Activated CD4-positive, alpha-beta T cell treated with anti-CD3 and anti-CD28 coated beads, Interleukin-2, amount 50 U/mL, for 4 hours (primary cell): Measurements from ENCODE around the gene CDKL1.
"Not testable (repeated sequence)": the region's sequence is repeated elsewhere in the genome, so short reads cannot be mapped to it uniquely, and the experiment has no call there.

Experiments used
- DNase-seq, 2 experiments: peaks; one replicate each; pipeline ENCODE4 v3.0.0-alpha.2; 2020

Gene CDKL1

GRCh38 chr14:50321009-50321660, 75.5 kb downstream of the CDKL1 start:
- DNase-seq = peak; percentile 48 to 57

GRCh38 chr14:50320283-50320682, 76.4 kb downstream of the CDKL1 start:
- no peak for DNase-seq

GRCh38 chr14:50319721-50320120, 77.0 kb downstream of the CDKL1 start:
- no peak for DNase-seq

GRCh38 chr14:50319293-50319692, 77.4 kb downstream of the CDKL1 start:
- DNase-seq = no peak

GRCh38 chr14:50318031-50318626, 78.6 kb downstream of the CDKL1 start:
- DNase-seq = no peak

GRCh38 chr14:50314098-50314497, 82.6 kb downstream of the CDKL1 start:
- DNase-seq = not testable (repeated sequence)

GRCh38 chr14:50312734-50313054, 84.0 kb downstream of the CDKL1 start:
- DNase-seq = no peak

GRCh38 chr14:50311972-50312733, 84.5 kb downstream of the CDKL1 start, which contains the start of the genes DMAC2L and L2HGDH:
Gene DMAC2L, plus strand, starts transcription at chr14:50312324. Its CDS starts 9,164 bp downstream, at chr14:50321488.
Gene L2HGDH, minus strand, starts transcription at chr14:50312229. Its CDS starts 79 bp downstream, at chr14:50312150.
- DNase-seq = peak; percentile 78

- DNase-seq = no peak
Measured at GRCh38 chr14:50311337-50311971, 85.2 kb downstream of the CDKL1 start.

GRCh38 chr14:50310445-50310844, 86.2 kb downstream of the CDKL1 start:
- no peak for DNase-seq

GRCh38 chr14:50308363-50308915, 88.2 kb downstream of the CDKL1 start:
- no peak for DNase-seq

- no peak for DNase-seq
Measured at GRCh38 chr14:50303744-50304471, 92.8 kb downstream of the CDKL1 start.

GRCh38 chr14:50301914-50302313, 94.8 kb downstream of the CDKL1 start:
- DNase-seq = no peak

- DNase-seq = no peak
Measured at GRCh38 chr14:50299585-50299984, 97.1 kb downstream of the CDKL1 start.

GRCh38 chr14:50290306-50290705, 106.4 kb downstream of the CDKL1 start:
- DNase-seq = no peak

- DNase-seq = no peak
Measured at GRCh38 chr14:50288146-50288545, 108.5 kb downstream of the CDKL1 start.

- no peak for DNase-seq
Measured at GRCh38 chr14:50285861-50286260, 110.8 kb downstream of the CDKL1 start.
